Body of pancreas (tissue), 4 donors: ENCODE results near the gene WNT11. TPM values are rescaled to one million over a fixed set of nuclear protein-coding genes. Genes with fewer than 3 reads are reported as not detected.

Experiments
- ATAC-seq: fragments of 150-250 bp; one replicate; pipeline ENCODE4 v1.9.1; 2016
- DNase-seq, 4 donors: peaks; one replicate each; pipeline ENCODE4 v3.0.0-alpha.2; 2019
- H3K27ac ChIP-seq, 4 donors: fragments of 200-600 bp; sonication (generic); 1 replicate in 3 of 4; 2 replicates in 1 of 4; pipeline versions ENCODE4 v1.5.1 to v1.6.1; 2016 to 2019; ENCODE audit warnings: mild to moderate bottlenecking in 1 of 4, mixed read lengths in 1 of 4, moderate library complexity in 1 of 4
- H3K27me3 ChIP-seq, 2 donors: fragments of 200-600 bp; sonication (generic); one replicate each; pipeline ENCODE4 v1.6.0; 2016; ENCODE audit warnings: mild to moderate bottlenecking in 1 of 2
- H3K36me3 ChIP-seq, 2 donors: fragments of 200-600 bp; sonication (generic); replicated peaks in 1 of 2; 2 replicates each; pipeline ENCODE4 v1.5.1; 2016; ENCODE audit warnings: low read depth in 2 of 2; ENCODE audit not compliant: insufficient read depth in 1 of 2
- H3K4me1 ChIP-seq: fragments of 200-600 bp; sonication (generic); one replicate; pipeline ENCODE4 v1.6.0; 2016
- H3K4me3 ChIP-seq, 2 donors: fragments of 200-600 bp; sonication (generic); 1 replicate in 1 of 2; 2 replicates in 1 of 2; pipeline ENCODE4 v1.5.1; 2016 to 2019
- H3K9me3 ChIP-seq, 3 donors: fragments of 200-600 bp; sonication (generic); 1 replicate in 2 of 3; 2 replicates in 1 of 3; pipeline ENCODE4 v1.5.1; 2016
- POLR2A ChIP-seq, 3 donors: fragments of 450-650 bp; IDR thresholded peaks; one replicate each; pipeline ENCODE4 v1.6.1; 2016; ENCODE audit warnings: antibody characterized with exemption in 3 of 3, mild to moderate bottlenecking in 2 of 3
- WGBS, 2 donors: methylation state at CpG; one replicate each; pipeline ENCODE4 v1.1.5; 2017; 5-methylcytosine and 5-hydroxymethylcytosine counted together
- intact Hi-C: fragments of 100-400 bp; cut with DNase I; formaldehyde crosslinking; loops from one replicate; pipeline ENCODE4 v1.15.1; 2023
- total RNA-seq, 2 donors: library from RNA; depleted of rRNA; stranded (reverse); fragments of >200 nt; gene quantifications; one replicate each; pipeline ENCODE4 v1.1.0, GENCODE V29; 2016
- TF ChIP-seq, protein P1 (sequence below), 7 experiments: fragments of 450-650 bp in 4 of 7; fragments of 200-600 bp in 3 of 7; sonication (generic) in 3 of 7; IDR thresholded peaks; one replicate each; pipeline ENCODE4 v1.5.1; 2016 to 2019; ENCODE audit warnings: antibody characterized with exemption in 7 of 7

Gene WNT11
- total RNA-seq, result 10 to 100 TPM in 1 of 2 donors, 1 to 10 TPM in 1; 4.2 to 23.4 TPM

DNA sequence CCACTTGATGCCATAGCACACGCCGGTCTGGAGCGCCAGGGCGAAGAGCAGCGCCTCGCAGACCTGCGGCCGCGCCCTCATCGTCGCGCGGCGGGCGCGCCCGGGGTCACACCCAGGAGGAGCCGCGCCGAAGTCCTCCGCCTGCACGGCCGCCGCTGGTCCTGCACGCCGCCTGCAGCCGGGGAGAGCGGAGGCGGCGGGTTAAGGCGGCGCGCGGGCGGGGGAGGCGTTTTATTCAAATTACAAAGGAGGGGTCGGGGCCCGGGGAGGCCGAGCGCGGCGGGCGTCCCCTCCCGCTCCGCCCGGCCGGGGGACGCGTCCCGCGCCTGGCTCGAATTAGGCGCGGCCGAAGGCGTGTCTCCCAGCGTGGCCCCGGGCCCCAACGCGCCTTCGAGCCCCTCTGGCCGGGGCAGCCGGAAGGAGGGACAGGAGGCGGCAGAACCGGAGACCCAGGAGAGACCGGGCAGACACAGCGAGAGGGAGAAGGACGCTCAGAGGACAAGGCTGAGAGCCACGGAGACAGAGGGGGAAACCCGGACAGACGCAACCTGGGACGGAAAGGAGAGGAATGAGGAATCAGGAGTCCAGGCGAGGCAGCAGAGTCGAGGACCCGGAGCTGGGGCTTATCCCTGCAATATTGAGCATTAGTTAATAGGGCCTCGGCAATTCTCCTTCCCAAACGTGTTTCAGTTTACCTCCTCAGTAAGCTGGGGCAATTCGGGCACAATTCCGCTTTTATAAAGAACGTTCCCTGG, at the start of gene WNT11:
Gene WNT11 (minus strand): TSS at position 176 of the 755 bp plus-strand sequence. CDS start 95 bp downstream, at position 81.
- peaks cover 46% of the 10 kb centered on the region for H3K4me1 ChIP-seq
- H3K36me3 ChIP-seq, result no peaks in the 10 kb centered on the region
- 1% methylated on average over 33 to 79 of the region's 80 CpGs for WGBS, 2 donors
- no peaks in the 10 kb centered on the region for H3K9me3 ChIP-seq
- TF ChIP-seq, protein P1, sequence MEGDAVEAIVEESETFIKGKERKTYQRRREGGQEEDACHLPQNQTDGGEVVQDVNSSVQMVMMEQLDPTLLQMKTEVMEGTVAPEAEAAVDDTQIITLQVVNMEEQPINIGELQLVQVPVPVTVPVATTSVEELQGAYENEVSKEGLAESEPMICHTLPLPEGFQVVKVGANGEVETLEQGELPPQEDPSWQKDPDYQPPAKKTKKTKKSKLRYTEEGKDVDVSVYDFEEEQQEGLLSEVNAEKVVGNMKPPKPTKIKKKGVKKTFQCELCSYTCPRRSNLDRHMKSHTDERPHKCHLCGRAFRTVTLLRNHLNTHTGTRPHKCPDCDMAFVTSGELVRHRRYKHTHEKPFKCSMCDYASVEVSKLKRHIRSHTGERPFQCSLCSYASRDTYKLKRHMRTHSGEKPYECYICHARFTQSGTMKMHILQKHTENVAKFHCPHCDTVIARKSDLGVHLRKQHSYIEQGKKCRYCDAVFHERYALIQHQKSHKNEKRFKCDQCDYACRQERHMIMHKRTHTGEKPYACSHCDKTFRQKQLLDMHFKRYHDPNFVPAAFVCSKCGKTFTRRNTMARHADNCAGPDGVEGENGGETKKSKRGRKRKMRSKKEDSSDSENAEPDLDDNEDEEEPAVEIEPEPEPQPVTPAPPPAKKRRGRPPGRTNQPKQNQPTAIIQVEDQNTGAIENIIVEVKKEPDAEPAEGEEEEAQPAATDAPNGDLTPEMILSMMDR (IDR thresholded peaks at IDR 0.05), result peak in 2 of 7 experiments; percentile 6 to 32
- TF ChIP-seq POLR2A (IDR thresholded peaks at IDR 0.05), result no peak
- H3K27ac ChIP-seq, result no peak within 1 kb of the TSS
- H3K27me3 ChIP-seq, result no peaks in the 10 kb centered on the region
- ATAC-seq, result peak; percentile 13
- peak within 1 kb of the TSS; percentile 1 to 8 for H3K4me3 ChIP-seq
- intact Hi-C loops, result loop anchor here (5.0 to 10.0 kb wide), 2 partner anchors 111 to 308 kb away; no protein-coding TSS in a partner anchor
- peak; percentile 63 to 80 (median 68) for DNase-seq

DNA sequence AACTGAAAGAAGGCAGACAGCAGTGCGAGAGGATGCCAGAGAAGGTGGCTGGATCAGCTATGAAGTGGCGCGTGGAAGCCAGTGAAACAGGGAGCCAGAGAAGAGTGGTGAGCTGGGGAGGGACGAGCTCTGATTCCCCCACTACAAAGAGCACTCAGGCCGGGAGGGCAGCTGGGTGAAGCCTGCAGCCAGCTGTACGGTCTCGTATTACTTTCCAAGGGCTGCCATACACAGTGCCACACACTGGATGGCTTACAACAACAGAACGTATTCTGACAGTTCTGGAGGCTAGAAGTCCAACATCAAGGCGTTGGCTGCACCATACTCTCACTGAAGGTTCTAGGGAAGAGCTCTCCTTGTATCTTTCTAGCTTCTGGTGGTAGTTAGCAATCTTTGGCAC, 47.1 kb upstream of the WNT11 start:
- no peak for TF ChIP-seq POLR2A (IDR thresholded peaks at IDR 0.05)
- TF ChIP-seq, protein P1 (IDR thresholded peaks at IDR 0.05), result no peak
- H3K9me3 ChIP-seq, result no peaks in the 10 kb centered on the region
- no peaks in the 10 kb centered on the region for H3K27me3 ChIP-seq
- 86 to 87% methylated on average over 9 of the region's 9 CpGs for WGBS, 2 donors
- no peaks in the 10 kb centered on the region for H3K4me1 ChIP-seq
- ATAC-seq (no peak), DNase-seq (no peak)
- intact Hi-C loops, result no loop called here
- H3K4me3 ChIP-seq, result no peak overlapping the region
- H3K36me3 ChIP-seq, result no peaks in the 10 kb centered on the region
- H3K27ac ChIP-seq, result no peak overlapping the region

- Histone ChIP-seq H3K4me3 (no peak overlapping the region), H3K9me3 (no peaks in the 10 kb centered on the region), H3K27ac (no peak overlapping the region), H3K4me1 (no peaks in the 10 kb centered on the region), H3K36me3 (no peaks in the 10 kb centered on the region), H3K27me3 (no peaks in the 10 kb centered on the region)
- DNase-seq, result no peak
- TF ChIP-seq, protein P1 (IDR thresholded peaks at IDR 0.05), result no peak
- no peak for TF ChIP-seq POLR2A (IDR thresholded peaks at IDR 0.05)
- no peak for ATAC-seq
- 65 to 69% methylated on average over 9 of the region's 9 CpGs for WGBS, 2 donors
- intact Hi-C loops, result no loop called here
Observed at GRCh38 chr11:76252631-76253070, 46.3 kb upstream of the WNT11 start.

GRCh38 chr11:76251576-76251975, 45.3 kb upstream of the WNT11 start:
- H3K27me3 ChIP-seq, result no peaks in the 10 kb centered on the region
- WGBS, 2 donors, result 30 to 35% methylated on average over 2 of the region's 2 CpGs
- H3K36me3 ChIP-seq, result no peaks in the 10 kb centered on the region
- no peak overlapping the region for H3K4me3 ChIP-seq
- peak overlapping the region in 1 of 4 donors; percentile 12 for H3K27ac ChIP-seq
- intact Hi-C loops, result no loop called here
- H3K4me1 ChIP-seq, result no peaks in the 10 kb centered on the region
- no peak for ATAC-seq
- no peaks in the 10 kb centered on the region for H3K9me3 ChIP-seq
- DNase-seq, result peak in 1 of 4 donors; percentile 25
- TF ChIP-seq, protein P1 (IDR thresholded peaks at IDR 0.05), result no peak
- TF ChIP-seq POLR2A (IDR thresholded peaks at IDR 0.05), result no peak
